Measurements from ENCODE around the gene ANKRD44.

ANKRD44 gene

DNA sequence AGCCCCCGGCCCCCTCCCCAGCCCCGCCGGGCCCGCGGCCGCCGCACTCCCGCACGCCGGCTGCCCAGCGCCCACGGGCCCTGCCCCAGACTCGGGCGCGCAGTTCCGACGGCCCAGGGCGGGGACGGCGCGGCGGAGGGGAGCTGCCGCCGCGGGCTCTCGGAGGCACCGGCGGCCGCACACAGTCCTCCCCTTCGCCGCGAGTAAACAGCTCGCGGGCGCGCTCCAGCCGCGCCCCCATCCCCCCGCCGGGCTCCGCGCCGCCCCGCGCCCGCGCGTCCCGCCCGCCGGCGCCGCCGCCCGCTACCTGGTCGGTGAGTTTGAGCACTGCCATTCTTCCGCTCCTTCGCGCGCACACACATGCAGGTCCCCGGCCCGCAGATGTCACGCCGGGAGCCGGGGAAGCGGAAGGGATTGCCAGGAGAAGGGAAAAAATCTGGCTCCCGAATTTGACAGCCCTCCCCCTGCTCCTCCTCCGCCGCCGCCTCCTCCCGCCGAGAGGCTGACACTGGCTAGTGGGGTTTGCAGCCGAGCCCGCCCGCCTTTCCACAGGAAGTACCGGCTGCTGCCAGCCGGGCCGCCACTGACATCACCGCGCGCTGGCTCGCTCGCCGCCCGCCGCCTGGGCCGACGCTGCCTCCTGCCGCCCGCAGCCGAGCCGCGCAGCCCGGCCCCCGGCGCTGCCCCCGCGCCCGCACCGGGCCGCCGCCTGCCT, at the start of gene ANKRD44:
Gene ANKRD44, minus strand, starts transcription at position 510 of the 715 bp plus-strand sequence. Its CDS starts 176 bp downstream, at position 334.
- H3K4me3 ChIP-seq (ENCODE audit: low read depth, low read length): peak within 1 kb of the TSS; percentile 78
- H3K27ac ChIP-seq: no peak within 1 kb of the TSS
- H3K36me3 ChIP-seq (replicated peaks): no peaks in the 10 kb centered on the region
- in situ Hi-C loops (cut with HindIII; ENCODE audit: low pct_ligation_motif_present, low sequenced_read_pairs): no loop called here
- no peaks in the 10 kb centered on the region for H3K27me3 ChIP-seq (replicated peaks)
- peak; percentile 71 for DNase-seq
- TF ChIP-seq, protein P1, sequence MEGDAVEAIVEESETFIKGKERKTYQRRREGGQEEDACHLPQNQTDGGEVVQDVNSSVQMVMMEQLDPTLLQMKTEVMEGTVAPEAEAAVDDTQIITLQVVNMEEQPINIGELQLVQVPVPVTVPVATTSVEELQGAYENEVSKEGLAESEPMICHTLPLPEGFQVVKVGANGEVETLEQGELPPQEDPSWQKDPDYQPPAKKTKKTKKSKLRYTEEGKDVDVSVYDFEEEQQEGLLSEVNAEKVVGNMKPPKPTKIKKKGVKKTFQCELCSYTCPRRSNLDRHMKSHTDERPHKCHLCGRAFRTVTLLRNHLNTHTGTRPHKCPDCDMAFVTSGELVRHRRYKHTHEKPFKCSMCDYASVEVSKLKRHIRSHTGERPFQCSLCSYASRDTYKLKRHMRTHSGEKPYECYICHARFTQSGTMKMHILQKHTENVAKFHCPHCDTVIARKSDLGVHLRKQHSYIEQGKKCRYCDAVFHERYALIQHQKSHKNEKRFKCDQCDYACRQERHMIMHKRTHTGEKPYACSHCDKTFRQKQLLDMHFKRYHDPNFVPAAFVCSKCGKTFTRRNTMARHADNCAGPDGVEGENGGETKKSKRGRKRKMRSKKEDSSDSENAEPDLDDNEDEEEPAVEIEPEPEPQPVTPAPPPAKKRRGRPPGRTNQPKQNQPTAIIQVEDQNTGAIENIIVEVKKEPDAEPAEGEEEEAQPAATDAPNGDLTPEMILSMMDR (IDR thresholded peaks at IDR 0.05; ENCODE audit: low read depth, low read length, missing control alignments): peak; percentile 3

GRCh38 chr2:197359859-197360258, 49.3 kb upstream of the ANKRD44 start:
- in situ Hi-C loops (cut with HindIII; ENCODE audit: low pct_ligation_motif_present, low sequenced_read_pairs): no loop called here
- H3K27ac ChIP-seq: no peak overlapping the region
- TF ChIP-seq, protein P1 (IDR thresholded peaks at IDR 0.05; ENCODE audit: low read depth, low read length, missing control alignments): peak; percentile 36
- no peak for DNase-seq
- no peaks in the 10 kb centered on the region for H3K27me3 ChIP-seq (replicated peaks)
- no peak overlapping the region for H3K4me3 ChIP-seq (ENCODE audit: low read depth, low read length)
- H3K36me3 ChIP-seq (replicated peaks): no peaks in the 10 kb centered on the region

DNA sequence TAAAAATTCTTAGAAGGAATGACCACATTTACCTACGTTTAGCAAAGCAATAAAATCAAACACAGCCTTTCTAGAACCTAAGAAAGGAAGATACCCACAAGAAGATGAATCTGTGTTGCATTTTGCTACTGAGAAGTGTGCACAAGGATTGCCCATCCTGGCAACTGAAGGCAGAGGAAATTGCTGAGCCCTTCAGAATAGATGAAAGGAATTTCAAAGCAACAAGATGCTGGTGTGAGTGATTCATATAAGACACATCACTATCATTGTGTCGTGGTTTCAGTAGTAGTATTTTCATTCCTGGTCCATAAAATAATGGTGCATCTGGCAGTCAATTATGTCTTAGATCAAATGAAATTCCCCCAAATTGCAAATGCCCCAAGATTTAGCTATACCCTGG, 48.4 kb upstream of the ANKRD44 start:
- Histone ChIP-seq H3K27ac (no peak overlapping the region), H3K27me3 (replicated peaks) (no peaks in the 10 kb centered on the region), H3K36me3 (replicated peaks) (no peaks in the 10 kb centered on the region), H3K4me3 (ENCODE audit: low read depth, low read length) (no peak overlapping the region)
- peak; percentile 19 for DNase-seq
- in situ Hi-C loops (cut with HindIII; ENCODE audit: low pct_ligation_motif_present, low sequenced_read_pairs): no loop called here
- TF ChIP-seq, protein P1 (IDR thresholded peaks at IDR 0.05; ENCODE audit: low read depth, low read length, missing control alignments): no peak

- in situ Hi-C loops (cut with HindIII; ENCODE audit: low pct_ligation_motif_present, low sequenced_read_pairs): no loop called here
- Histone ChIP-seq H3K36me3 (replicated peaks) (no peaks in the 10 kb centered on the region), H3K27ac (no peak overlapping the region), H3K27me3 (replicated peaks) (no peaks in the 10 kb centered on the region), H3K4me3 (ENCODE audit: low read depth, low read length) (no peak overlapping the region)
- no peak for DNase-seq
- TF ChIP-seq, protein P1 (IDR thresholded peaks at IDR 0.05; ENCODE audit: low read depth, low read length, missing control alignments): no peak
These were observed 47.4 kb upstream of the ANKRD44 start for GRCh38 chr2:197357986-197358385.

DNA sequence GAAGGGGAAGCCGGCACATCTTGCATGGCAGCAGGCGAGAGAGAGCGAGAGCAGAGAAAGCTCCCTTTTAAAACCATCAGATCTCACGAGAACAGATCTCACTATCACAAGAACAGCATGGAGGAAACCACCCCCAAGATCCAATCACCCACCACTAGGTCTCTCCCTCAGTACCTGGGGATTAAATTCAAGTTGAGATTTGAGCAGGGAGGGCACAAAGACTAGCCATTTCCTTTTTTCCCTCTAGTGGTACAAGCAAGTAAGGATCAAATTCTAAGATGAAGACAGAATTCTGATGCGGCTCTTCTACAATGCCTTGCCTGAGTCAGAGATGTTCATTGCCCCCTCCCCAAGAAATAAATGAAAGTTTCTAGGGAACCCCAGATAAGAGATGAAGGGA, 45.6 kb upstream of the ANKRD44 start:
- Histone ChIP-seq H3K27ac (no peak overlapping the region), H3K27me3 (replicated peaks) (no peaks in the 10 kb centered on the region), H3K36me3 (replicated peaks) (no peaks in the 10 kb centered on the region), H3K4me3 (ENCODE audit: low read depth, low read length) (no peak overlapping the region)
- no peak for DNase-seq
- TF ChIP-seq, protein P1 (IDR thresholded peaks at IDR 0.05; ENCODE audit: low read depth, low read length, missing control alignments): peak; percentile 61
- in situ Hi-C loops (cut with HindIII; ENCODE audit: low pct_ligation_motif_present, low sequenced_read_pairs): no loop called here

DNA sequence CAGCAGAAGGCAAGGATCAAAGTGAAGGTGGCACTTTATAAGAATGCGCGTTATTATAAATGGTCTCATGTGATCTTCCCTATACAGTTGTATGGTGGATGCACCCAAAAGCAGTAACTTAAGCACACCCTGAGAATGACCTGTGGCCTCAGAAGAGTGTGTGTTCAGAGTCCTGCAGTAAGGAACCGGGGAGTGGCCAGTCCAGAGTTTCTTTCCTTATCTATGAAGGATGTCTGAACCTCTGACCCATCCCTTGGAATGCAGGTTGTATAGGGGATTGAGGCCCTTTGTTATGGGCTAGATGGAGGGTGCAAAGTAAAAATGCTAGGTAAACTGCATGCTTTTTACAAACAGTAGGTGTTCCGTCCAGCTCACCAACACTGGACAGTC, 43.6 kb upstream of the ANKRD44 start:
- TF ChIP-seq, protein P1 (IDR thresholded peaks at IDR 0.05; ENCODE audit: low read depth, low read length, missing control alignments): no peak
- DNase-seq: no peak
- H3K27me3 ChIP-seq (replicated peaks): no peaks in the 10 kb centered on the region
- H3K4me3 ChIP-seq (ENCODE audit: low read depth, low read length): no peak overlapping the region
- no peaks in the 10 kb centered on the region for H3K36me3 ChIP-seq (replicated peaks)
- H3K27ac ChIP-seq: no peak overlapping the region
- in situ Hi-C loops (cut with HindIII; ENCODE audit: low pct_ligation_motif_present, low sequenced_read_pairs): no loop called here

Data from brain microvascular endothelial cell (primary cell).